ENCODE data around the gene LRPAP1. TPM values are rescaled to one million over a fixed set of nuclear protein-coding genes. Genes with fewer than 3 reads are reported as not detected.
A peak's percentile ranks its signal among the peaks of the same experiment; 100 is the strongest.

The LRPAP1 gene
- total RNA-seq, 1 donor from 2014 or later: 297 TPM

- peaks cover 78% of the 10 kb centered on the region for H3K36me3 ChIP-seq
- no peak overlapping the region for H3K4me3 ChIP-seq
- H3K27ac ChIP-seq (replicated peaks): no peak overlapping the region
- DNase-seq: no peak
- H3K9me3 ChIP-seq (replicated peaks): no peaks in the 10 kb centered on the region
- intact Hi-C loops (cut with micrococcal nuclease): no loop called here
- H3K4me1 ChIP-seq: peaks cover 8% of the 10 kb centered on the region
- H3K27me3 ChIP-seq (ENCODE audit: low read depth): no peaks in the 10 kb centered on the region
- TF ChIP-seq CTCF (IDR thresholded peaks at IDR 0.05; ENCODE audit: borderline replicate concordance): no peak
These were observed 21.0 kb downstream of the LRPAP1 start for GRCh38 chr4:3511187-3511586.

GRCh38 chr4:3510481-3510880, 21.7 kb downstream of the LRPAP1 start:
- Histone ChIP-seq H3K4me1 (peaks cover 8% of the 10 kb centered on the region), H3K27ac (replicated peaks) (no peak overlapping the region), H3K36me3 (peaks cover 75% of the 10 kb centered on the region), H3K27me3 (ENCODE audit: low read depth) (no peaks in the 10 kb centered on the region), H3K9me3 (replicated peaks) (no peaks in the 10 kb centered on the region), H3K4me3 (no peak overlapping the region)
- intact Hi-C loops (cut with micrococcal nuclease): no loop called here
- TF ChIP-seq CTCF (IDR thresholded peaks at IDR 0.05; ENCODE audit: borderline replicate concordance): no peak
- no peak for DNase-seq

- H3K9me3 ChIP-seq (replicated peaks): no peaks in the 10 kb centered on the region
- no peaks in the 10 kb centered on the region for H3K27me3 ChIP-seq (ENCODE audit: low read depth)
- peaks cover 64% of the 10 kb centered on the region for H3K36me3 ChIP-seq
- intact Hi-C loops (cut with micrococcal nuclease): no loop called here
- peaks cover 12% of the 10 kb centered on the region for H3K4me1 ChIP-seq
- DNase-seq: no peak
- TF ChIP-seq CTCF (IDR thresholded peaks at IDR 0.05; ENCODE audit: borderline replicate concordance): no peak
- no peak overlapping the region for H3K27ac ChIP-seq (replicated peaks)
- no peak overlapping the region for H3K4me3 ChIP-seq
These were observed 23.7 kb downstream of the LRPAP1 start for GRCh38 chr4:3508542-3508941.

GRCh38 chr4:3505231-3505630, 27.0 kb downstream of the LRPAP1 start:
- DNase-seq: no peak
- TF ChIP-seq CTCF (IDR thresholded peaks at IDR 0.05; ENCODE audit: borderline replicate concordance): no peak
- H3K27me3 ChIP-seq (ENCODE audit: low read depth): no peaks in the 10 kb centered on the region
- H3K4me1 ChIP-seq: peaks cover 42% of the 10 kb centered on the region
- H3K9me3 ChIP-seq (replicated peaks): no peaks in the 10 kb centered on the region
- no peak overlapping the region for H3K27ac ChIP-seq (replicated peaks)
- no peak overlapping the region for H3K4me3 ChIP-seq
- H3K36me3 ChIP-seq: peaks cover 40% of the 10 kb centered on the region
- intact Hi-C loops (cut with micrococcal nuclease): no loop called here

- Histone ChIP-seq H3K4me1 (peaks cover 51% of the 10 kb centered on the region), H3K9me3 (replicated peaks) (no peaks in the 10 kb centered on the region), H3K27me3 (ENCODE audit: low read depth) (no peaks in the 10 kb centered on the region), H3K36me3 (peaks cover 25% of the 10 kb centered on the region), H3K27ac (replicated peaks) (peak overlapping the region; percentile 77), H3K4me3 (no peak overlapping the region)
- no peak for TF ChIP-seq CTCF (IDR thresholded peaks at IDR 0.05; ENCODE audit: borderline replicate concordance)
- intact Hi-C loops (cut with micrococcal nuclease): no loop called here
- DNase-seq: no peak
These were observed 29.0 kb downstream of the LRPAP1 start for GRCh38 chr4:3502941-3503936.
